Right atrium auricular region (tissue), 2 donors: ENCODE measurements around the gene MESP1. TPM values are rescaled to one million over a fixed set of nuclear protein-coding genes. Genes with fewer than 3 reads are reported as not detected.

Experiments
- DNase-seq: peaks from one replicate; pipeline ENCODE4 v3.0.0-alpha.2; 2019; ENCODE audit warnings: low spot score
- H3K27ac ChIP-seq, 2 donors: fragments of 200-600 bp; sonication (generic); 1 replicate in 1 of 2; 2 replicates in 1 of 2; pipeline ENCODE4 v1.5.1; 2016 to 2019
- H3K27me3 ChIP-seq, 2 donors: fragments of 200-600 bp; sonication (generic); one replicate each; pipeline versions ENCODE4 v1.5.1 to v1.6.0; 2017 to 2019
- H3K36me3 ChIP-seq: fragments of 200-600 bp; sonication (generic); one replicate; pipeline ENCODE4 v1.5.1; 2016
- H3K4me1 ChIP-seq, 2 donors: fragments of 200-600 bp; sonication (generic); one replicate each; pipeline versions ENCODE4 v1.5.1 to v1.6.0; 2017 to 2019
- H3K4me3 ChIP-seq, 2 donors: fragments of 200-600 bp; sonication (generic); 1 replicate in 1 of 2; 2 replicates in 1 of 2; pipeline ENCODE4 v1.5.1; 2017 to 2019; ENCODE audit warnings: mild to moderate bottlenecking in 1 of 2, moderate library complexity in 1 of 2
- H3K9me3 ChIP-seq, 2 donors: fragments of 200-600 bp; sonication (generic); one replicate each; pipeline ENCODE4 v1.5.1; 2019
- total RNA-seq, 2 donors: library from RNA; depleted of rRNA; stranded (reverse); fragments of >200 nt; gene quantifications; one replicate each; pipeline ENCODE4 v1.1.0, GENCODE V29; 2016
- TF ChIP-seq, protein P1 (sequence below), 2 donors: fragments of 200-600 bp; sonication (generic); IDR thresholded peaks; one replicate each; pipeline ENCODE4 v1.5.1; 2019; ENCODE audit warnings: antibody characterized with exemption in 2 of 2

Gene MESP1
- total RNA-seq, 2 donors from 2014 or later = 2.3 to 2.4 TPM

- DNase-seq = no peak
- H3K4me1 ChIP-seq = no peaks in the 10 kb centered on the region
- TF ChIP-seq, protein P1, sequence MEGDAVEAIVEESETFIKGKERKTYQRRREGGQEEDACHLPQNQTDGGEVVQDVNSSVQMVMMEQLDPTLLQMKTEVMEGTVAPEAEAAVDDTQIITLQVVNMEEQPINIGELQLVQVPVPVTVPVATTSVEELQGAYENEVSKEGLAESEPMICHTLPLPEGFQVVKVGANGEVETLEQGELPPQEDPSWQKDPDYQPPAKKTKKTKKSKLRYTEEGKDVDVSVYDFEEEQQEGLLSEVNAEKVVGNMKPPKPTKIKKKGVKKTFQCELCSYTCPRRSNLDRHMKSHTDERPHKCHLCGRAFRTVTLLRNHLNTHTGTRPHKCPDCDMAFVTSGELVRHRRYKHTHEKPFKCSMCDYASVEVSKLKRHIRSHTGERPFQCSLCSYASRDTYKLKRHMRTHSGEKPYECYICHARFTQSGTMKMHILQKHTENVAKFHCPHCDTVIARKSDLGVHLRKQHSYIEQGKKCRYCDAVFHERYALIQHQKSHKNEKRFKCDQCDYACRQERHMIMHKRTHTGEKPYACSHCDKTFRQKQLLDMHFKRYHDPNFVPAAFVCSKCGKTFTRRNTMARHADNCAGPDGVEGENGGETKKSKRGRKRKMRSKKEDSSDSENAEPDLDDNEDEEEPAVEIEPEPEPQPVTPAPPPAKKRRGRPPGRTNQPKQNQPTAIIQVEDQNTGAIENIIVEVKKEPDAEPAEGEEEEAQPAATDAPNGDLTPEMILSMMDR (IDR thresholded peaks at IDR 0.05) = no peak
- no peaks in the 10 kb centered on the region for H3K9me3 ChIP-seq
- H3K27me3 ChIP-seq = no peaks in the 10 kb centered on the region
- no peaks in the 10 kb centered on the region for H3K36me3 ChIP-seq
- H3K4me3 ChIP-seq = no peak overlapping the region
- no peak overlapping the region for H3K27ac ChIP-seq
These were observed 19.0 kb upstream of the MESP1 start for GRCh38 chr15:89770041-89770440.

- Histone ChIP-seq H3K4me3 (no peak overlapping the region), H3K36me3 (no peaks in the 10 kb centered on the region), H3K4me1 (no peaks in the 10 kb centered on the region), H3K27me3 (no peaks in the 10 kb centered on the region), H3K27ac (no peak overlapping the region), H3K9me3 (no peaks in the 10 kb centered on the region)
- TF ChIP-seq, protein P1 (IDR thresholded peaks at IDR 0.05) = no peak
- DNase-seq = no peak
These were observed 18.3 kb upstream of the MESP1 start for GRCh38 chr15:89769366-89769765.

GRCh38 chr15:89768071-89768500, 17.0 kb upstream of the MESP1 start:
- TF ChIP-seq, protein P1 (IDR thresholded peaks at IDR 0.05) = no peak
- Histone ChIP-seq H3K36me3 (no peaks in the 10 kb centered on the region), H3K4me1 (no peaks in the 10 kb centered on the region), H3K9me3 (no peaks in the 10 kb centered on the region), H3K27ac (no peak overlapping the region), H3K4me3 (no peak overlapping the region), H3K27me3 (no peaks in the 10 kb centered on the region)
- DNase-seq = peak; percentile 69

- Histone ChIP-seq H3K4me3 (no peak overlapping the region), H3K4me1 (no peaks in the 10 kb centered on the region), H3K27me3 (no peaks in the 10 kb centered on the region), H3K9me3 (no peaks in the 10 kb centered on the region), H3K36me3 (no peaks in the 10 kb centered on the region), H3K27ac (no peak overlapping the region)
- DNase-seq = no peak
- TF ChIP-seq, protein P1 (IDR thresholded peaks at IDR 0.05) = no peak
These were observed 16.4 kb upstream of the MESP1 start for GRCh38 chr15:89767411-89767915.

DNA sequence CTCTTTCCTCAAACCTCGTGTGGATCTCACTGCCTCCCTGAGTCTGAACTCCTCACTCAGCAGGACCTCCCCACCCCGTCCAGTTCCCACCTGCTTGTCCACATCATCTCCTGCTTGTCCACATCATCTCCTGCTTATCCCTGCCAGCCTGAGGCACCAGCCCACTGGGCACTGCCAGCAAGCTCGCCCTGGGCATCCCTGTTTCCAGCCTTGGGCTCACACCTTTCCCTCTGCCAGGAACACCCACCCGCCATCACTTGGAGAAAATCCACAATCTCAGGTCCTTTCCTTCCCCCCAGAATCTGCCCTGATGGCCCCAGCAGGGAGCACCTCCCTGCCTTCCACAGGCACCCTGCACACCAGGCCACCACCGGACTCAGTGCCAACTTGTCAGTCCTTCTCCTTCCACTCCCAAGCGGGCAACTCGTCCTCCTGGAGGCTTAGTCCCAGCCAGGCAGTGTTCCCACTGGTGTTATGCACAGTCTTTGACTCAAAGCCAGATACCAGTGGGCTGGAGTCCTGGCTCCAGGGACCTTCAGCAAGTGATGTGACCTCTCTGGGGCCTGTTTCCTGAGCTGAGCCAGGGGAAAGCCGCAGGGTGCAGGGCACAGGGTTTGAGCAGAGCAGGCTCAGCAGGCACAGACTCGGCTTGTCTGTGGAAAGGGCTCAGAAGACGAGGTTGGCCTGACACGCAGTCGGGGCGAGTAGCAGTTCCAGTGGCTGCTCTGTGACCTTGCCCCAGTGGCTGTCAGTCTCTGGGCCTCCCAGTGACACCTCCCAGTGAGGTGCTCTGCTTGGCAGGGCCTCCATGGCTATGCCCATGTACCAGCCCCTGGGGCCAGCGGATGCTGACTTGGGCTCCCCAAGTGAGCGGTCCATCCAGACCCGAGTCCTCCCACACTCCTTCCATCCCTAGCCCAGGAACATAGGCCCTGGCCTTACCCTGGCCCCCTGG, 15.6 kb upstream of the MESP1 start:
- no peak for DNase-seq
- Histone ChIP-seq H3K27ac (no peak overlapping the region), H3K27me3 (no peaks in the 10 kb centered on the region), H3K9me3 (no peaks in the 10 kb centered on the region), H3K4me1 (no peaks in the 10 kb centered on the region), H3K36me3 (no peaks in the 10 kb centered on the region), H3K4me3 (no peak overlapping the region)
- TF ChIP-seq, protein P1 (IDR thresholded peaks at IDR 0.05) = no peak
